Aorta (tissue), 5 donors: Measurements from ENCODE around the gene HOXD1. TPM values are rescaled to one million over a fixed set of nuclear protein-coding genes. Genes with fewer than 3 reads are reported as not detected.

Experiments
- ATAC-seq: fragments of 200-7000 bp; cut with Tn5 transposase; one replicate; pipeline ENCODE4 v1.9.1; 2022; ENCODE audit warnings: moderate library complexity; ENCODE audit not compliant: low FRiP score
- DNase-seq, 2 donors: peaks; one replicate each; pipeline ENCODE4 v3.0.0-alpha.2; 2020
- H3K27ac ChIP-seq, 2 donors: one replicate each; pipeline ENCODE4 v1.5.1; 2013; ENCODE audit warnings: low read length in 2 of 2, mild to moderate bottlenecking in 2 of 2, moderate library complexity in 2 of 2, control low read depth in 1 of 2, inconsistent platforms in 1 of 2, low read depth in 1 of 2
- H3K27me3 ChIP-seq, 2 donors: one replicate each; pipeline ENCODE4 v1.6.1; 2013; ENCODE audit warnings: control low read depth in 1 of 2, low read length in 1 of 2, mild to moderate bottlenecking in 1 of 2, moderate library complexity in 1 of 2; ENCODE audit not compliant: insufficient read depth in 2 of 2, control insufficient read depth in 1 of 2
- H3K36me3 ChIP-seq, 2 donors: one replicate each; pipeline ENCODE4 v1.6.1; 2013; ENCODE audit warnings: control low read depth in 1 of 2, low read length in 1 of 2, mild to moderate bottlenecking in 1 of 2; ENCODE audit not compliant: insufficient read depth in 2 of 2, control insufficient read depth in 1 of 2
- H3K4me1 ChIP-seq, 2 donors: one replicate each; pipeline ENCODE4 v1.6.1; 2013; ENCODE audit warnings: low read length in 2 of 2, control low read depth in 1 of 2, mild to moderate bottlenecking in 1 of 2, moderate library complexity in 1 of 2; ENCODE audit not compliant: insufficient read depth in 2 of 2, control insufficient read depth in 1 of 2
- H3K4me3 ChIP-seq, 2 donors: one replicate each; pipeline ENCODE4 v1.5.1; 2013; ENCODE audit warnings: low read length in 2 of 2, control low read depth in 1 of 2, mild to moderate bottlenecking in 1 of 2
- H3K9me3 ChIP-seq: one replicate; pipeline ENCODE4 v1.6.1; 2013; ENCODE audit warnings: mild to moderate bottlenecking, low read length; ENCODE audit not compliant: control insufficient read depth
- WGBS, 2 donors: extraction: QIAGEN DNeasy Blood & Tissue Kit; methylation state at CpG; one replicate each; pipeline ENCODE4 v1.1.7; 2013; 5-methylcytosine and 5-hydroxymethylcytosine counted together
- intact Hi-C, 2 donors: fragments of 100-400 bp; cut with DNase I; formaldehyde crosslinking; loops; one replicate each; pipeline versions ENCODE4 v1.14.2 to v1.15.0; 2022
- polyA plus RNA-seq, 2 donors: library from polyadenylated mRNA; stranded (reverse); fragments of 200-250 nt; gene quantifications; one replicate each; pipeline ENCODE4 v1.2.3, GENCODE V29; 2013
- total RNA-seq, 2 donors: library from RNA; stranded (reverse); fragmentation: NEBNext Ultra II Directional; extraction: Animal tissue kit (Norgen Biotek cat#: 25700); gene quantifications; one replicate each; pipeline ENCODE4 v1.2.1, GENCODE V29; 2021
- donor health status: healthy with polysubstance abuse.
- donor health status: Bipolar disorder and iron deficiency.
- donor health status: DM: no; HTN: no; CAD: no.
- donor health status: DM: no; HTN: no; CAD: no.
- donor health status: DM: yes; HTN: yes; CAD: no.

HOXD1 gene
- total and polyA plus RNA-seq, 4 donors, result 0.31 to 2.2 (median 1.1) TPM

GRCh38 chr2:176186024-176186423, 2.4 kb upstream of the HOXD1 start:
- H3K9me3 ChIP-seq, result no peaks in the 10 kb centered on the region
- ATAC-seq, result no peak
- intact Hi-C loops, result no loop called here
- no peaks in the 10 kb centered on the region for H3K36me3 ChIP-seq
- H3K27me3 ChIP-seq, result no peaks in the 10 kb centered on the region
- 98% methylated on average over 2 of the region's 2 CpGs for WGBS, 2 donors
- no peaks in the 10 kb centered on the region for H3K4me1 ChIP-seq
- H3K27ac ChIP-seq, result no peak overlapping the region
- no peak for DNase-seq
- H3K4me3 ChIP-seq, result no peak overlapping the region

- Histone ChIP-seq H3K36me3 (no peaks in the 10 kb centered on the region), H3K27me3 (no peaks in the 10 kb centered on the region)
- intact Hi-C loops, result no loop called here
Observed at GRCh38 chr2:176187200-176187898, 1.1 kb upstream of the HOXD1 start.

GRCh38 chr2:176188774-176189680, 559 bp downstream of the HOXD1 start:
- Histone ChIP-seq H3K4me1 (no peaks in the 10 kb centered on the region), H3K27ac (no peak overlapping the region), H3K9me3 (no peaks in the 10 kb centered on the region), H3K4me3 (peak overlapping the region; percentile 45 to 48), H3K36me3 (no peaks in the 10 kb centered on the region), H3K27me3 (no peaks in the 10 kb centered on the region)
- WGBS, 2 donors, result 1% methylated on average over 90 to 98 of the region's 98 CpGs
- ATAC-seq (peak; percentile 48), DNase-seq (peak in 1 of 2 donors; percentile 78)
- intact Hi-C loops, result no loop called here

More at GRCh38 chr2:176187200-176187898, 1.1 kb upstream of the HOXD1 start:
- DNase-seq (peak in 1 of 2 donors; percentile 76), ATAC-seq (peak; percentile 39)
- H3K4me3 ChIP-seq, result peak overlapping the region in 1 of 2 donors; percentile 48
- 18 to 21% methylated on average over 13 of the region's 13 CpGs for WGBS, 2 donors
- no peaks in the 10 kb centered on the region for H3K9me3 ChIP-seq
- no peaks in the 10 kb centered on the region for H3K4me1 ChIP-seq
- H3K27ac ChIP-seq, result no peak overlapping the region

GRCh38 chr2:176189681-176190641, 1.5 kb downstream of the HOXD1 start:
- H3K27me3 ChIP-seq, result no peaks in the 10 kb centered on the region
- WGBS, 2 donors, result 12 to 14% methylated on average over 28 of the region's 28 CpGs
- peak overlapping the region; percentile 23 to 28 for H3K4me3 ChIP-seq
- H3K9me3 ChIP-seq, result no peaks in the 10 kb centered on the region
- intact Hi-C loops, result no loop called here
- H3K4me1 ChIP-seq, result no peaks in the 10 kb centered on the region
- ATAC-seq, result no peak
- H3K27ac ChIP-seq, result no peak overlapping the region
- H3K36me3 ChIP-seq, result no peaks in the 10 kb centered on the region
- DNase-seq, result no peak

GRCh38 chr2:176192351-176192750, 3.9 kb downstream of the HOXD1 start:
- no peaks in the 10 kb centered on the region for H3K36me3 ChIP-seq
- DNase-seq, result no peak
- H3K27ac ChIP-seq, result no peak overlapping the region
- no peaks in the 10 kb centered on the region for H3K27me3 ChIP-seq
- H3K9me3 ChIP-seq, result no peaks in the 10 kb centered on the region
- ATAC-seq, result no peak
- no peak overlapping the region for H3K4me3 ChIP-seq
- whole genome bisulfite sequencing, 2 donors, result 45 to 48% methylated on average over 1 of the region's 1 CpG
- intact Hi-C loops, result no loop called here
- no peaks in the 10 kb centered on the region for H3K4me1 ChIP-seq

- no peak for ATAC-seq
- DNase-seq, result no peak
- no peaks in the 10 kb centered on the region for H3K9me3 ChIP-seq
- H3K4me3 ChIP-seq, result no peak overlapping the region
- H3K27me3 ChIP-seq, result no peaks in the 10 kb centered on the region
- no peaks in the 10 kb centered on the region for H3K4me1 ChIP-seq
- WGBS, 2 donors, result 22 to 37% methylated on average over 1 of the region's 1 CpG
- no peak overlapping the region for H3K27ac ChIP-seq
- intact Hi-C loops, result no loop called here
- H3K36me3 ChIP-seq, result no peaks in the 10 kb centered on the region
Observed at GRCh38 chr2:176193048-176193447, 4.6 kb downstream of the HOXD1 start.

GRCh38 chr2:176199902-176200301, 11.4 kb downstream of the HOXD1 start:
- ATAC-seq (no peak), DNase-seq (no peak)
- no peaks in the 10 kb centered on the region for H3K4me1 ChIP-seq
- no peak overlapping the region for H3K4me3 ChIP-seq
- H3K27ac ChIP-seq, result no peak overlapping the region
- intact Hi-C loops, result no loop called here
- peaks cover 5% of the 10 kb centered on the region for H3K9me3 ChIP-seq
- H3K36me3 ChIP-seq, result no peaks in the 10 kb centered on the region
- peaks cover 0 to 1% of the 10 kb centered on the region in 2 donors for H3K27me3 ChIP-seq

- Histone ChIP-seq H3K9me3 (peaks cover 6% of the 10 kb centered on the region), H3K27ac (no peak overlapping the region), H3K4me3 (no peak overlapping the region), H3K27me3 (peaks cover 0 to 1% of the 10 kb centered on the region in 2 donors), H3K36me3 (no peaks in the 10 kb centered on the region), H3K4me1 (no peaks in the 10 kb centered on the region)
- no peak for DNase-seq
- WGBS, 2 donors, result 59 to 66% methylated on average over 21 of the region's 21 CpGs
- intact Hi-C loops, result no loop called here
- no peak for ATAC-seq
Observed at GRCh38 chr2:176200971-176201370, 12.5 kb downstream of the HOXD1 start.
